Skeletal muscle tissue (tissue), 4 donors: ENCODE data around the gene PCDHB3. TPM values are rescaled to one million over a fixed set of nuclear protein-coding genes. Genes with fewer than 3 reads are reported as not detected.
"Not testable (repeated sequence)": the region's sequence is repeated elsewhere in the genome, so short reads cannot be mapped to it uniquely, and the experiment has no call there.

Experiments used
- H3K27ac ChIP-seq: one replicate; pipeline ENCODE4 v1.7.0; 2013; ENCODE audit warnings: mild to moderate bottlenecking, low read depth, low read length, inconsistent platforms
- H3K27me3 ChIP-seq, 3 donors: one replicate each; pipeline ENCODE4 v1.7.0; 2013; ENCODE audit warnings: low read length in 3 of 3; ENCODE audit not compliant: control insufficient read depth in 3 of 3, insufficient read depth in 3 of 3
- H3K36me3 ChIP-seq, 3 donors: one replicate each; pipeline ENCODE4 v1.7.0; 2013; ENCODE audit warnings: low read length in 3 of 3; ENCODE audit not compliant: control insufficient read depth in 3 of 3, insufficient read depth in 3 of 3
- H3K4me1 ChIP-seq, 3 donors: one replicate each; pipeline ENCODE4 v1.7.0; 2013; ENCODE audit warnings: low read length in 3 of 3, mild to moderate bottlenecking in 3 of 3; ENCODE audit not compliant: control insufficient read depth in 3 of 3, insufficient read depth in 3 of 3
- H3K4me3 ChIP-seq, 3 donors: one replicate each; pipeline ENCODE4 v1.7.0; 2013; ENCODE audit warnings: low read length in 3 of 3
- H3K9ac ChIP-seq, 3 donors: one replicate each; pipeline ENCODE4 v1.7.0; 2013; ENCODE audit warnings: low read length in 3 of 3, mild to moderate bottlenecking in 3 of 3, moderate library complexity in 2 of 3, low read depth in 1 of 3
- H3K9me3 ChIP-seq, 3 donors: one replicate each; pipeline ENCODE4 v1.7.0; 2013; ENCODE audit warnings: low read length in 3 of 3; ENCODE audit not compliant: control insufficient read depth in 3 of 3
- total RNA-seq: library from RNA; depleted of rRNA; stranded (reverse); fragments of >200 nt; gene quantifications from one replicate; pipeline ENCODE4 v1.2.3, GENCODE V29; 2014
- donor health status: Osteomylitis.

Gene PCDHB3
- total RNA-seq, 1 donor from 2014 or later = 1.6 TPM

GRCh38 chr5:141096586-141096985 lies 3.7 kb upstream of the PCDHB3 start:
- not testable (repeated sequence) for H3K4me1 ChIP-seq, H3K36me3 ChIP-seq, H3K27ac ChIP-seq, H3K9ac ChIP-seq, H3K4me3 ChIP-seq, H3K27me3 ChIP-seq
- peaks cover 10 to 20% (median 12%) of the 10 kb centered on the region in 3 donors for H3K9me3 ChIP-seq

DNA sequence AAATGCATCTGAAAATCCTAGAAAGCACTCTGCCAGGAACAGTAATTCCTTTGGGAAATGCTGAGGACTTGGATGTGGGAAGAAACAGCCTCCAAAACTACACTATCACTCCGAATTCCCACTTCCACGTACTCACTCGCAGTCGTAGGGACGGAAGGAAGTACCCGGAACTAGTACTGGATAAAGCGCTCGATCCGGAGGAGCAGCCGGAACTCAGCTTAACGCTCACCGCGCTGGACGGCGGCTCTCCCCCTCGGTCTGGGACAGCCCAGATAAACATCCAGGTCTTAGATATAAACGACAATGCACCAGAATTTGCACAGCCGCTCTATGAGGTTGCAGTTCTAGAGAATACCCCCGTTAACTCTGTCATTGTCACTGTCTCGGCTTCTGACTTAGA lies 786 bp downstream of the PCDHB3 start:
- Histone ChIP-seq H3K9ac (peak overlapping the region in 1 of 3 donors; percentile 42), H3K4me1 (no peaks in the 10 kb centered on the region), H3K36me3 (no peaks in the 10 kb centered on the region), H3K27ac (no peak overlapping the region), H3K9me3 (peaks cover 2 to 16% (median 8%) of the 10 kb centered on the region in 3 donors), H3K4me3 (peak overlapping the region; percentile 58 to 66 (median 60)), H3K27me3 (peaks cover 0 to 6% (median 0%) of the 10 kb centered on the region in 3 donors)

GRCh38 chr5:141102070-141102469 lies 1.8 kb downstream of the PCDHB3 start:
- not testable (repeated sequence) for H3K27ac ChIP-seq, H3K27me3 ChIP-seq, H3K9ac ChIP-seq, H3K36me3 ChIP-seq, H3K4me1 ChIP-seq, H3K4me3 ChIP-seq
- H3K9me3 ChIP-seq = peaks cover 2 to 16% (median 8%) of the 10 kb centered on the region in 3 donors

- not testable (repeated sequence) for H3K27me3 ChIP-seq, H3K4me3 ChIP-seq, H3K36me3 ChIP-seq, H3K9ac ChIP-seq, H3K27ac ChIP-seq, H3K4me1 ChIP-seq
- H3K9me3 ChIP-seq = peaks cover 2 to 16% (median 8%) of the 10 kb centered on the region in 3 donors
These were observed 2.2 kb downstream of the PCDHB3 start for GRCh38 chr5:141102471-141102870.

- Histone ChIP-seq H3K27ac (no peak overlapping the region), H3K27me3 (peaks cover 0 to 4% (median 0%) of the 10 kb centered on the region in 3 donors), H3K4me1 (no peaks in the 10 kb centered on the region), H3K9ac (no peak overlapping the region), H3K9me3 (peaks cover 2 to 14% (median 9%) of the 10 kb centered on the region in 3 donors), H3K36me3 (no peaks in the 10 kb centered on the region), H3K4me3 (no peak overlapping the region)
These were observed 5.1 kb downstream of the PCDHB3 start for GRCh38 chr5:141105350-141105749.

DNA sequence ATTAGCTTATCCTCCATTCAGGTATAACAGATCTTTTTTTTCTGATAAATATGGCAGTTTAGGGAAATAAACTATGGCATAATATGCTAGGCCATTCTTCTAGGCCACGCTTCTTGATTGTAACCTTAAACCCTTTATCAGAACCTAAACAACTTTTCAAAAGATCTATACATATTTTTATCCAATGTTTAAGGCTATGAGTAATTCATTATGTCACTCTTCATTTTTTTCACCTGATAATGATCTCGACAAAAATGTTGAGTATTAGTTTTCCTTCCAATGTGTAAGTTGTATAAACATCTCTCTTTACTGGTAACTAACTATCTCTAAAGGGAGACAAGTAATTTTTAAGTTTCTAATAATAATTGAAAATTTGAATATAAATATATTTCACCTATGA lies 19.0 kb downstream of the PCDHB3 start:
- H3K4me3 ChIP-seq = no peak overlapping the region
- H3K27me3 ChIP-seq = no peaks in the 10 kb centered on the region
- H3K36me3 ChIP-seq = no peaks in the 10 kb centered on the region
- H3K9ac ChIP-seq = no peak overlapping the region
- peaks cover 0 to 6% (median 2%) of the 10 kb centered on the region in 3 donors for H3K9me3 ChIP-seq
- no peaks in the 10 kb centered on the region for H3K4me1 ChIP-seq
- H3K27ac ChIP-seq = no peak overlapping the region

DNA sequence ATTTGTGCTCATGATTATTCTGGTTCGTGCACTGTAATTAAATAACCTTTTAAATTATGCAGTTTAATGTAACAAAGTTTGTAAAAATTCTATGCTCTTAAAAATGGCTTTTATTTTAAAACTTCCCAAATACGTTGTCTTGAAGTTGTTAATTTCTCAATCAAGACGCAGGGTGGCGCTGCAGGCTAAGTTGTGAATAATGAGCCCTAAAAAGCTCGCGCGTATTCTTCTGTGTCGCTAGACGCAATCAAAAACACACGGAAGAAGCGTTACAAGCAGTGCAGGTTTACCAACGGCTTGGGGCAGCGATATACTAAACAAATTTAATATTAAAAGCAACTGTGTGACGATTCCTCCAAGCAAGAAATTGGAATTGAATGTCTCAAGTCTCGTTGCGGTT lies 21.3 kb downstream of the PCDHB3 start, which contains the start of gene PCDHB4:
Gene PCDHB4 (plus strand): TSS at position 256 of the 400 bp plus-strand sequence. CDS start 181 bp downstream, outside the sequence.
- Histone ChIP-seq H3K27me3 (no peaks in the 10 kb centered on the region), H3K36me3 (no peaks in the 10 kb centered on the region), H3K9ac (peak within 1 kb of the TSS in 2 of 3 donors; percentile 45 to 70), H3K27ac (no peak within 1 kb of the TSS), H3K9me3 (peaks cover 0 to 6% (median 2%) of the 10 kb centered on the region in 3 donors), H3K4me3 (peak within 1 kb of the TSS; percentile 49 to 75 (median 66)), H3K4me1 (no peaks in the 10 kb centered on the region)

DNA sequence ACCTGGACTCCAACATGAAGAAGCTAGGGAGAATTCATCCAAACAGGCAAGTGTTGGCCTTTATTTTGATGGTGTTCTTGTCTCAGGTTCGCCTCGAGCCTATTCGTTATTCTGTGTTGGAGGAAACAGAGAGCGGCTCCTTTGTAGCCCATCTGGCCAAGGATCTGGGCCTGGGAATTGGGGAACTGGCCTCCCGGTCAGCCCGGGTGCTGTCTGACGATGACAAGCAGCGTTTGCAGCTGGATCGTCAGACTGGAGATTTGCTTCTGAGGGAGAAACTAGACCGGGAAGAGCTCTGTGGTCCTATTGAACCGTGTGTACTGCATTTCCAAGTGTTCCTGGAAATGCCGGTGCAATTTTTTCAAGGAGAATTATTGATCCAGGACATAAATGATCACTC lies 21.7 kb downstream of the PCDHB3 start:
- Histone ChIP-seq H3K9me3 (peaks cover 0 to 6% (median 2%) of the 10 kb centered on the region in 3 donors), H3K36me3 (no peaks in the 10 kb centered on the region), H3K9ac (peak overlapping the region in 2 of 3 donors; percentile 45 to 70), H3K4me1 (no peaks in the 10 kb centered on the region), H3K4me3 (peak overlapping the region; percentile 49 to 75 (median 66)), H3K27me3 (no peaks in the 10 kb centered on the region), H3K27ac (no peak overlapping the region)

DNA sequence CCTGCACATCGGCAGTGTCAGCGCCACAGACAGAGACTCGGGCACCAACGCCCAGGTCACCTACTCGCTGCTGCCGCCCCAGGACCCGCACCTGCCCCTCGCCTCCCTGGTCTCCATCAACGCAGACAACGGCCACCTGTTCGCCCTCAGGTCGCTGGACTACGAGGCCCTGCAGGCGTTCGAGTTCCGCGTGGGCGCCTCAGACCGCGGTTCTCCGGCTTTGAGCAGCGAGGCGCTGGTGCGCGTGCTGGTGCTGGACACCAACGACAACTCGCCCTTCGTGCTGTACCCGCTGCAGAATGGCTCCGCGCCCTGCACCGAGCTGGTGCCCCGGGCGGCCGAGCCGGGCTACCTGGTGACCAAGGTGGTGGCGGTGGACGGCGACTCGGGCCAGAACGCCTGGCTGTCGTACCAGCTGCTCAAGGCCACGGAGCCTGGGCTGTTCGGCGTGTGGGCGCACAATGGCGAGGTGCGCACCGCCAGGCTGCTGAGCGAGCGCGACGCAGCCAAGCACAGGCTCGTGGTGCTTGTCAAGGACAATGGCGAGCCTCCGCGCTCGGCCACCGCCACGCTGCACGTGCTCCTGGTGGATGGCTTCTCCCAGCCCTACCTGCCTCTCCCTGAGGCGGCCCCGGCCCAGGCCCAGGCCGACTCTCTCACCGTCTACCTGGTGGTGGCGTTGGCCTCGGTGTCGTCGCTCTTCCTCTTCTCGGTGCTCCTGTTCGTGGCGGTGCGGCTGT lies 23.3 kb downstream of the PCDHB3 start:
- not testable (repeated sequence) for H3K9ac ChIP-seq, H3K27me3 ChIP-seq, H3K4me1 ChIP-seq, H3K36me3 ChIP-seq, H3K9me3 ChIP-seq, H3K4me3 ChIP-seq, H3K27ac ChIP-seq

GRCh38 chr5:141127305-141127704 lies 27.0 kb downstream of the PCDHB3 start:
- no peak overlapping the region for H3K9ac ChIP-seq
- no peaks in the 10 kb centered on the region for H3K4me1 ChIP-seq
- H3K27me3 ChIP-seq = no peaks in the 10 kb centered on the region
- peaks cover 0 to 2% (median 0%) of the 10 kb centered on the region in 3 donors for H3K9me3 ChIP-seq
- no peak overlapping the region for H3K4me3 ChIP-seq
- H3K36me3 ChIP-seq = no peaks in the 10 kb centered on the region
- no peak overlapping the region for H3K27ac ChIP-seq
